Calu3 (cell line): ENCODE data around the gene ELMO1. TPM values are rescaled to one million over a fixed set of nuclear protein-coding genes. Genes with fewer than 3 reads are reported as not detected.

Source experiments
- BruUV-seq: library from RNA; stranded (reverse); fragments of 400-500 nt; replicated peaks from 2 replicates; lab custom pipeline; 2021; lab: Mats Ljungman, UMichigan
- CTCF ChIA-PET: fragments of 300-600 bp; sonication (Branson Sonifier 250); formaldehyde crosslinking; loops from one replicate; lab custom pipeline; 2022; ENCODE audit warnings: antibody characterized with exemption; lab: Charles Lee
- DNase-seq: peaks from one replicate; pipeline ENCODE4 v3.0.0; 2022
- H3K27ac Mint-ChIP-seq: one replicate; pipeline ENCODE4 v1.8.0; 2022; ENCODE audit warnings: mixed read lengths; ENCODE audit not compliant: unreplicated experiment
- H3K27me3 Mint-ChIP-seq: one replicate; pipeline ENCODE4 v1.8.0; 2022; ENCODE audit warnings: mixed read lengths; ENCODE audit not compliant: unreplicated experiment
- H3K36me3 Mint-ChIP-seq: one replicate; pipeline ENCODE4 v1.8.0; 2022; ENCODE audit warnings: mild to moderate bottlenecking, moderate library complexity, mixed read lengths; ENCODE audit not compliant: insufficient read depth, unreplicated experiment
- H3K4me1 Mint-ChIP-seq: one replicate; pipeline ENCODE4 v1.8.0; 2022; ENCODE audit warnings: mild to moderate bottlenecking, low read depth, mixed read lengths; ENCODE audit not compliant: unreplicated experiment
- H3K4me3 Mint-ChIP-seq: one replicate; pipeline ENCODE4 v1.8.0; 2022; ENCODE audit warnings: mild to moderate bottlenecking, low read depth, moderate library complexity, mixed read lengths; ENCODE audit not compliant: unreplicated experiment
- H3K9me3 Mint-ChIP-seq: one replicate; pipeline ENCODE4 v1.8.0; 2022; ENCODE audit warnings: low read depth, mixed read lengths; ENCODE audit not compliant: unreplicated experiment
- intact Hi-C: fragments of 100-400 bp; cut with micrococcal nuclease; formaldehyde crosslinking; loops from one replicate; pipeline ENCODE4 v1.10.0; 2022; ENCODE audit not compliant: unreplicated experiment
- total RNA-seq: library from RNA; stranded (reverse); gene quantifications from 2 replicates; pipeline ENCODE4 v1.2.3, GENCODE V29; 2022
- TF ChIP-seq, protein P1 (sequence below): fragments of 200-600 bp; IDR thresholded peaks from one replicate; pipeline ENCODE4 v1.8.0; 2022; ENCODE audit warnings: antibody characterized with exemption; ENCODE audit not compliant: unreplicated experiment

ELMO1 gene
- total RNA-seq, 1 experiment from 2014 or later = not detected

DNA sequence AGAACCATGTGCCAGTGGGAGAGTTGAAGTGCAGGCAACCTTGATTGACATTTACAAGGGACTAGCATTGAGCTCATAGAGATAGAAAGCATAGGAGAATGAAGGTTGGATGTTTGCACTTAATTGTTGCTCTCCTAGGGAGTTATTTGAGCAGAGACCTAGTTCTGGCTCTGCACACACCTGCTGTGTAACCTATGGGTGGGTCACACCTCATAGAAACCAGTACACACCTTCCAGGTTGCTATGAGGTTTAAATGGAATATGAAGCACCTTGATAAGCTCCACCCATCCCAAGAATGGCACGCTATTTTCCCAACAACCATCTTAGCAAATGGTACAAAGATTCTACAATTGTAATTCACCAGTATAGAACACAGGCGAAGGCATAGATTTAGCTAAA is 638.2 kb downstream of the ELMO1 start:
- no peak overlapping the region for H3K4me3 Mint-ChIP-seq
- CTCF ChIA-PET = interaction anchor here (1.2 kb wide), 1 partner anchor 13 kb away, joined by 3 read pairs; no protein-coding TSS in a partner anchor
- no peaks in the 10 kb centered on the region for H3K9me3 Mint-ChIP-seq
- DNase-seq = no peak
- no TSS peak for BruUV-seq
- H3K27me3 Mint-ChIP-seq = no peaks in the 10 kb centered on the region
- TF ChIP-seq, protein P1, sequence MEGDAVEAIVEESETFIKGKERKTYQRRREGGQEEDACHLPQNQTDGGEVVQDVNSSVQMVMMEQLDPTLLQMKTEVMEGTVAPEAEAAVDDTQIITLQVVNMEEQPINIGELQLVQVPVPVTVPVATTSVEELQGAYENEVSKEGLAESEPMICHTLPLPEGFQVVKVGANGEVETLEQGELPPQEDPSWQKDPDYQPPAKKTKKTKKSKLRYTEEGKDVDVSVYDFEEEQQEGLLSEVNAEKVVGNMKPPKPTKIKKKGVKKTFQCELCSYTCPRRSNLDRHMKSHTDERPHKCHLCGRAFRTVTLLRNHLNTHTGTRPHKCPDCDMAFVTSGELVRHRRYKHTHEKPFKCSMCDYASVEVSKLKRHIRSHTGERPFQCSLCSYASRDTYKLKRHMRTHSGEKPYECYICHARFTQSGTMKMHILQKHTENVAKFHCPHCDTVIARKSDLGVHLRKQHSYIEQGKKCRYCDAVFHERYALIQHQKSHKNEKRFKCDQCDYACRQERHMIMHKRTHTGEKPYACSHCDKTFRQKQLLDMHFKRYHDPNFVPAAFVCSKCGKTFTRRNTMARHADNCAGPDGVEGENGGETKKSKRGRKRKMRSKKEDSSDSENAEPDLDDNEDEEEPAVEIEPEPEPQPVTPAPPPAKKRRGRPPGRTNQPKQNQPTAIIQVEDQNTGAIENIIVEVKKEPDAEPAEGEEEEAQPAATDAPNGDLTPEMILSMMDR = no peak
- H3K27ac Mint-ChIP-seq = no peak overlapping the region
- intact Hi-C loops = no loop called here
- H3K4me1 Mint-ChIP-seq = no peaks in the 10 kb centered on the region
- no peaks in the 10 kb centered on the region for H3K36me3 Mint-ChIP-seq

- no TSS peak for BruUV-seq
- no peak overlapping the region for H3K4me3 Mint-ChIP-seq
- intact Hi-C loops = no loop called here
- no peaks in the 10 kb centered on the region for H3K4me1 Mint-ChIP-seq
- CTCF ChIA-PET = interaction anchor here (1.2 kb wide), 1 partner anchor 13 kb away, joined by 3 read pairs; no protein-coding TSS in a partner anchor
- no peak overlapping the region for H3K27ac Mint-ChIP-seq
- DNase-seq = no peak
- H3K9me3 Mint-ChIP-seq = no peaks in the 10 kb centered on the region
- no peaks in the 10 kb centered on the region for H3K27me3 Mint-ChIP-seq
- TF ChIP-seq, protein P1 = no peak
- no peaks in the 10 kb centered on the region for H3K36me3 Mint-ChIP-seq
Observed at GRCh38 chr7:36810032-36810431, 638.6 kb downstream of the ELMO1 start.

GRCh38 chr7:36809510-36809909 is 639.2 kb downstream of the ELMO1 start:
- H3K27ac Mint-ChIP-seq = no peak overlapping the region
- TF ChIP-seq, protein P1 = no peak
- H3K4me1 Mint-ChIP-seq = no peaks in the 10 kb centered on the region
- H3K4me3 Mint-ChIP-seq = no peak overlapping the region
- H3K36me3 Mint-ChIP-seq = no peaks in the 10 kb centered on the region
- H3K9me3 Mint-ChIP-seq = no peaks in the 10 kb centered on the region
- intact Hi-C loops = no loop called here
- CTCF ChIA-PET = no interaction called here
- no TSS peak for BruUV-seq
- H3K27me3 Mint-ChIP-seq = no peaks in the 10 kb centered on the region
- DNase-seq = no peak

DNA sequence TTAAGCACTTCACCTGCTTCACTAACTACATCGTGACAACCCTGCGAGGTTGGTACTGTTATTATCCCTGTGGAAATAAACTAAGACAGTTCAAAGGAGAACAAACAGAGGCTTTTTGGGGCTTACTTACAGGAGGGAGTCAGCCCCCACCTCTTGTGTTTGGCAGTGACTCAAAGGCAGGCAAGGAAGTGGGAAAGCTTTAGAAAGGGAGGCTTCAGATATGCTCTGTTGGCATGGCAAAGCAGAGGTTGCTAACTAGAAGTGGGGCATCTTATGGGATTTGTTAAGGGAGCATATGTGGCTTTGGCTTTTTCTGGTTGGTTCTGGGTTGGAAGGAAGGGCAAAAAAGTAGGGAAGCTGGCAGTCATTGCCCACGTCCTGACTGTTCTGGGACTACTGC is 639.6 kb downstream of the ELMO1 start:
- no peaks in the 10 kb centered on the region for H3K4me1 Mint-ChIP-seq
- no peaks in the 10 kb centered on the region for H3K9me3 Mint-ChIP-seq
- no peak for DNase-seq
- H3K27me3 Mint-ChIP-seq = no peaks in the 10 kb centered on the region
- CTCF ChIA-PET = no interaction called here
- BruUV-seq = no TSS peak
- no peaks in the 10 kb centered on the region for H3K36me3 Mint-ChIP-seq
- no peak overlapping the region for H3K4me3 Mint-ChIP-seq
- no peak overlapping the region for H3K27ac Mint-ChIP-seq
- TF ChIP-seq, protein P1 = no peak
- intact Hi-C loops = no loop called here
